HepG2 (cell line): ENCODE measurements around the gene STK10. TPM values are rescaled to one million over a fixed set of nuclear protein-coding genes. Genes with fewer than 3 reads are reported as not detected.

Experiments used
- ATAC-seq: fragments of 200-7000 bp; cut with Tn5 transposase; 3 replicates; pipeline ENCODE4 v1.9.1; 2020; ENCODE audit warnings: mild to moderate bottlenecking, moderate library complexity
- BruUV-seq: library from RNA; stranded (reverse); fragments of 400-500 nt; replicated peaks from 2 replicates; lab custom pipeline; 2021; lab: Mats Ljungman, UMichigan
- CTCF ChIA-PET: fragments of 300-600 bp; formaldehyde crosslinking; extraction: SDS; loops from one replicate; lab custom pipeline; 2021; ENCODE audit warnings: low total read pairs, inconsistent platforms, low intra/inter-chr PET ratio; lab: Yijun Ruan, JAX
- POLR2A ChIA-PET: fragments of 350-600 bp; sonication (Branson Sonifier 250); formaldehyde crosslinking; loops from one replicate; lab custom pipeline; 2020; ENCODE audit warnings: antibody characterized with exemption, inconsistent platforms; lab: Yijun Ruan, JAX
- DNase-seq: peaks from one replicate; pipeline ENCODE4 v3.0.0-alpha.2; 2015; ENCODE audit warnings: low spot score
- FAIRE-seq: peaks from 3 replicates; lab custom pipeline; 2011; peaks lifted over from hg19 to GRCh38; lab: Jason Lieb, UNC
- H2AFZ ChIP-seq: one replicate; pipeline ENCODE4 v1.6.1; 2011; ENCODE audit warnings: low read length, inconsistent platforms
- H3K27ac ChIP-seq: fragments of 300-600 bp; 3 replicates; pipeline ENCODE4 v1.8.0; 2011; ENCODE audit warnings: mixed run types, mild to moderate bottlenecking, mixed read lengths, low read length, inconsistent platforms; ENCODE audit not compliant: insufficient read depth; ENCODE audit errors: extremely low read length
- H3K27me3 ChIP-seq, 2 experiments: fragments of 200-600 bp in 1 of 2; 2 replicates in 1 of 2; 3 replicates in 1 of 2; pipeline versions ENCODE4 v1.6.0 to v1.8.0; 2011; ENCODE audit warnings: low read length in 2 of 2, mild to moderate bottlenecking in 2 of 2, moderate library complexity in 2 of 2, inconsistent platforms in 1 of 2; ENCODE audit not compliant: insufficient read depth in 2 of 2, control insufficient read depth in 1 of 2
- H3K36me3 ChIP-seq, 2 experiments: fragments of 200-600 bp in 1 of 2; replicated peaks in 1 of 2; 2 replicates in 1 of 2; 3 replicates in 1 of 2; pipeline versions ENCODE4 v1.5.1 to v1.8.0; 2011; ENCODE audit warnings: low read length in 2 of 2, inconsistent platforms in 1 of 2; ENCODE audit not compliant: insufficient read depth in 2 of 2, control insufficient read depth in 1 of 2
- H3K4me1 ChIP-seq: 2 replicates; pipeline ENCODE4 v1.5.1; 2012; ENCODE audit warnings: low read length, inconsistent platforms; ENCODE audit not compliant: insufficient read depth
- H3K4me2 ChIP-seq: 2 replicates; pipeline ENCODE4 v1.6.0; 2011; ENCODE audit warnings: low read depth, low read length, inconsistent platforms
- H3K4me3 ChIP-seq, 3 experiments: fragments of 200-600 bp in 1 of 3; sonication (generic), shearing (Covaris generic) in 1 of 3; replicated peaks in 1 of 3; 2 replicates each; pipeline ENCODE4 v1.5.1; 2011 to 2016; ENCODE audit warnings: low read length in 3 of 3, inconsistent platforms in 2 of 3, low read depth in 2 of 3, mild to moderate bottlenecking in 2 of 3, control low read depth in 1 of 3, mixed read lengths in 1 of 3; ENCODE audit not compliant: insufficient read depth in 1 of 3
- H3K79me2 ChIP-seq: one replicate; pipeline ENCODE4 v1.6.1; 2011; ENCODE audit warnings: low read length, inconsistent platforms; ENCODE audit not compliant: insufficient read depth
- H3K9ac ChIP-seq: 2 replicates; pipeline ENCODE4 v1.6.0; 2011; ENCODE audit warnings: mild to moderate bottlenecking, low read depth, low read length, inconsistent platforms; ENCODE audit not compliant: insufficient read depth
- H3K9me3 ChIP-seq: 2 replicates; pipeline ENCODE4 v1.5.1; 2012; ENCODE audit warnings: mild to moderate bottlenecking, low read length
- H4K20me1 ChIP-seq: 2 replicates; pipeline ENCODE4 v1.6.0; 2011; ENCODE audit warnings: inconsistent platforms, mild to moderate bottlenecking, low read length, moderate library complexity; ENCODE audit not compliant: insufficient read depth
- CCAR2 ChIP-seq: fragments of 200-400 bp; formaldehyde crosslinking; optimal IDR thresholded peaks from 2 replicates; pipeline ENCODE3; 2018; ENCODE audit warnings: low read depth, mild to moderate bottlenecking, low read length, moderate library complexity
- SP4 ChIP-seq: sonication (generic); formaldehyde crosslinking; IDR thresholded peaks from 2 replicates; pipeline ENCODE4 v1.8.1; 2023; ENCODE audit warnings: mild to moderate bottlenecking, missing genetic modification reagents
- ZBTB33 ChIP-seq: sonication (generic); formaldehyde crosslinking; IDR thresholded peaks from 2 replicates; pipeline ENCODE4 v1.4.0; 2020; ENCODE audit warnings: missing genetic modification reagents
- ZFY ChIP-seq: sonication (generic); formaldehyde crosslinking; IDR thresholded peaks from 2 replicates; pipeline ENCODE4 v1.4.0; 2020; ENCODE audit warnings: missing genetic modification reagents
- ZNF768 ChIP-seq: sonication (generic); formaldehyde crosslinking; IDR thresholded peaks from 2 replicates; pipeline ENCODE4 v1.4.0; 2020; ENCODE audit warnings: missing genetic modification reagents
- WGBS: methylation state at CpG from one replicate; pipeline ENCODE4 v1.1.6; 2017; ENCODE audit warnings: low lambda C conversion rate; 5-methylcytosine and 5-hydroxymethylcytosine counted together
- in situ Hi-C: cut with HindIII; loops from 2 replicates; pipeline ENCODE4 v1.10.0; 2017; ENCODE audit warnings: low pct_unique_long_range_greater_than_20kb; ENCODE audit not compliant: extremely low pct_ligation_motif_present
- intact Hi-C: fragments of 100-400 bp; cut with micrococcal nuclease; formaldehyde crosslinking; loops from one replicate; pipeline ENCODE4 v1.10.0; 2022; ENCODE audit not compliant: unreplicated experiment
- polyA plus RNA-seq, 8 experiments: library from polyadenylated mRNA; depleted of rRNA in 3 of 8; stranded (reverse) in 7 of 8; unstranded in 1 of 8; fragments of >200 nt; fragmentation: Illumina TruSeq in 4 of 8; extraction: Trizol in 4 of 8; gene quantifications; 2 replicates each; pipeline versions ENCODE4 v1.2.1 to v1.2.3, GENCODE V29; 2011 to 2016; ENCODE audit warnings: low read depth in 4 of 8, missing spikeins in 1 of 8, mixed read lengths in 1 of 8; ENCODE audit not compliant: insufficient read depth in 1 of 8
- total RNA-seq, 5 experiments: library from RNA; depleted of rRNA; stranded (reverse); fragments of >200 nt; fragmentation: Illumina TruSeq; extraction: Trizol; gene quantifications; 2 replicates each; pipeline ENCODE4 v1.2.3, GENCODE V29; 2016; ENCODE audit warnings: low read depth in 1 of 5

The STK10 gene
- total and polyA plus RNA-seq, 2 of the 13 experiments (the other 11 are each of a cell fraction or from before 2014, with no cell fraction given) = 7.0 to 7.2 TPM

- DNase-seq = no peak
- in situ Hi-C loops = no loop called here
- intact Hi-C loops = no loop called here
- peak overlapping the region; percentile 44 for H3K4me2 ChIP-seq
- H3K79me2 ChIP-seq = no peaks in the 10 kb centered on the region
- H3K4me1 ChIP-seq = peaks cover 43% of the 10 kb centered on the region
- ChIA-PET CTCF (no interaction called here), POLR2A (interaction anchor here (1.2 to 4.9 kb wide), 4 partner anchors 11 to 25 kb away, joined by 3 to 65 read pairs (median 12); partner anchors contain the start of gene STK10)
- ATAC-seq = peak; percentile 14; the same call in 2 of the 3 replicates
- H3K36me3 ChIP-seq = no peaks in the 10 kb centered on the region
- no TSS peak for BruUV-seq
- H3K9ac ChIP-seq = no peak overlapping the region
- WGBS = 13% methylated on average over 4 of the region's 4 CpGs
- H2AFZ ChIP-seq = no peak overlapping the region
- TF ChIP-seq SP4 (CRISPR knock-in tag) (no peak), ZBTB33 (CRISPR knock-in tag) (peak; percentile 19; the same call in 1 of the 2 replicates)
- peak overlapping the region; percentile 8 for H3K27ac ChIP-seq
- no peaks in the 10 kb centered on the region for H3K27me3 ChIP-seq
- H4K20me1 ChIP-seq = no peaks in the 10 kb centered on the region
- H3K9me3 ChIP-seq = no peaks in the 10 kb centered on the region
- no peak for FAIRE-seq
- peak overlapping the region in 1 of 3 experiments; percentile 25; a peak in 1 of 6 replicates for H3K4me3 ChIP-seq
Observed at GRCh38 chr5:172163346-172163745, 24.7 kb downstream of the STK10 start.

DNA sequence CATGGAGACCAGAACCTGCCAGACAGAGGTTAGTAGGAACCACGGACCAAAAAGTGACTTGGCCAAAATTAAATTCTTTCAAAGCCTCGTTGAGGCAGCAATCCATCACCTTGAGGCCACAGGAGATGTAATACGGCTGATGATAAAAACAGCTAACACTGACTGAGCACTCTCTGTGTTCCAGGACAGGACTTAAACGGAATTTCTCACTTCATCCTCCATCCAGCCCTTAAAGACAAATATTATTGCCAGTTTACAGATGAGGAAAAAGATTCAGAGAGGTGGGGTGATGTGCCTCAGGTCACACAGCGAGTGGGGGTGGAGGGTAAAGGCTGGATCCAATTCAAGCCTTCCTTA lies 25.1 kb downstream of the STK10 start:
- ChIA-PET CTCF (interaction anchor here (1.2 kb wide), 1 partner anchor 26 kb away, joined by 5 read pairs; the partner anchor contains the start of gene STK10), POLR2A (interaction anchor here (1.2 to 4.9 kb wide), 3 partner anchors 12 to 26 kb away, joined by 3 to 65 read pairs (median 19); partner anchors contain the start of gene STK10)
- no peaks in the 10 kb centered on the region for H3K9me3 ChIP-seq
- ATAC-seq (no peak), DNase-seq (no peak)
- intact Hi-C loops = no loop called here
- H3K4me3 ChIP-seq = no peak overlapping the region
- no peak overlapping the region for H2AFZ ChIP-seq
- no peaks in the 10 kb centered on the region for H3K79me2 ChIP-seq
- TF ChIP-seq ZFY (0 out of 2 replicates have a peak, but pooled peaks have one; percentile 15), CCAR2 (no peak), ZNF768 (CRISPR knock-in tag) (peak; percentile 52; the same call in 1 of the 2 replicates)
- TF ChIP-seq, all 625 proteins: peak for 2
- Histone ChIP-seq H4K20me1 (no peaks in the 10 kb centered on the region), H3K36me3 (no peaks in the 10 kb centered on the region), H3K27me3 (no peaks in the 10 kb centered on the region), H3K4me2 (no peak overlapping the region), H3K9ac (no peak overlapping the region), H3K4me1 (peaks cover 39% of the 10 kb centered on the region), H3K27ac (peak overlapping the region; percentile 8)
- no TSS peak for BruUV-seq
- no peak for FAIRE-seq
- in situ Hi-C loops = no loop called here
- 62% methylated on average over 5 of the region's 5 CpGs for WGBS
